Measurements from ENCODE around the gene GGPS1.

GRCh38 chr1:235326719-235327558 is 1.4 kb upstream of the GGPS1 start:
- TF ChIP-seq, protein P1, sequence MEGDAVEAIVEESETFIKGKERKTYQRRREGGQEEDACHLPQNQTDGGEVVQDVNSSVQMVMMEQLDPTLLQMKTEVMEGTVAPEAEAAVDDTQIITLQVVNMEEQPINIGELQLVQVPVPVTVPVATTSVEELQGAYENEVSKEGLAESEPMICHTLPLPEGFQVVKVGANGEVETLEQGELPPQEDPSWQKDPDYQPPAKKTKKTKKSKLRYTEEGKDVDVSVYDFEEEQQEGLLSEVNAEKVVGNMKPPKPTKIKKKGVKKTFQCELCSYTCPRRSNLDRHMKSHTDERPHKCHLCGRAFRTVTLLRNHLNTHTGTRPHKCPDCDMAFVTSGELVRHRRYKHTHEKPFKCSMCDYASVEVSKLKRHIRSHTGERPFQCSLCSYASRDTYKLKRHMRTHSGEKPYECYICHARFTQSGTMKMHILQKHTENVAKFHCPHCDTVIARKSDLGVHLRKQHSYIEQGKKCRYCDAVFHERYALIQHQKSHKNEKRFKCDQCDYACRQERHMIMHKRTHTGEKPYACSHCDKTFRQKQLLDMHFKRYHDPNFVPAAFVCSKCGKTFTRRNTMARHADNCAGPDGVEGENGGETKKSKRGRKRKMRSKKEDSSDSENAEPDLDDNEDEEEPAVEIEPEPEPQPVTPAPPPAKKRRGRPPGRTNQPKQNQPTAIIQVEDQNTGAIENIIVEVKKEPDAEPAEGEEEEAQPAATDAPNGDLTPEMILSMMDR (IDR thresholded peaks at IDR 0.05) = peak in 1 of 12 donors; percentile 18
- no peak for TF ChIP-seq POLR2A (IDR thresholded peaks at IDR 0.05)

Measured in heart left ventricle (tissue), 13 donors.